ENCODE data around the gene MARS1.
"Not testable (repeated sequence)": the region's sequence is repeated elsewhere in the genome, so short reads cannot be mapped to it uniquely, and the experiment has no call there.

DNA sequence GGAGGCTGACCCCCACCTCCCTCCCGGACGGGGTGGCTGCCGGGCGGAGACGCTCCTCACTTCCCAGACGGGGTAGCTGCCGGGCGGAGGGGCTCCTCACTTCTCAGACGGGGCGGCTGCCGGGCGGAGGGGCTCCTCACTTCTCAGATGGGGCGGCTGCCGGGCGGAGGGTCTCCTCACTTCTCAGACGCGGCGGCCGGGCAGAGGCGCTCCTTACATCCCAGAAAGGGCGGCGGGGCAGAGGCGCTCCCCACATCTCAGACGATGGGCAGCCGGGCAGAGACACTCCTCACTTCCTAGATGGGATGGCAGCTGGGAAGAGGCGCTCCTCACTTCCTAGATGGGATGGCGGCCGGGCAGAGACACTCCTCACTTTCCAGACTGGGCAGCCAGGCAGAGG, 19.9 kb downstream of the MARS1 start:
- TF ChIP-seq, protein P1, sequence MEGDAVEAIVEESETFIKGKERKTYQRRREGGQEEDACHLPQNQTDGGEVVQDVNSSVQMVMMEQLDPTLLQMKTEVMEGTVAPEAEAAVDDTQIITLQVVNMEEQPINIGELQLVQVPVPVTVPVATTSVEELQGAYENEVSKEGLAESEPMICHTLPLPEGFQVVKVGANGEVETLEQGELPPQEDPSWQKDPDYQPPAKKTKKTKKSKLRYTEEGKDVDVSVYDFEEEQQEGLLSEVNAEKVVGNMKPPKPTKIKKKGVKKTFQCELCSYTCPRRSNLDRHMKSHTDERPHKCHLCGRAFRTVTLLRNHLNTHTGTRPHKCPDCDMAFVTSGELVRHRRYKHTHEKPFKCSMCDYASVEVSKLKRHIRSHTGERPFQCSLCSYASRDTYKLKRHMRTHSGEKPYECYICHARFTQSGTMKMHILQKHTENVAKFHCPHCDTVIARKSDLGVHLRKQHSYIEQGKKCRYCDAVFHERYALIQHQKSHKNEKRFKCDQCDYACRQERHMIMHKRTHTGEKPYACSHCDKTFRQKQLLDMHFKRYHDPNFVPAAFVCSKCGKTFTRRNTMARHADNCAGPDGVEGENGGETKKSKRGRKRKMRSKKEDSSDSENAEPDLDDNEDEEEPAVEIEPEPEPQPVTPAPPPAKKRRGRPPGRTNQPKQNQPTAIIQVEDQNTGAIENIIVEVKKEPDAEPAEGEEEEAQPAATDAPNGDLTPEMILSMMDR (IDR thresholded peaks at IDR 0.05; ENCODE audit: insufficient read depth, low read length), result not testable (repeated sequence)
- not testable (repeated sequence) for TF ChIP-seq POLR2AphosphoS5 (IDR thresholded peaks at IDR 0.05; ENCODE audit: low read depth); SPI1 (IDR thresholded peaks at IDR 0.05; ENCODE audit: borderline replicate concordance, low read depth); GABPA (IDR thresholded peaks at IDR 0.05; ENCODE audit: low read depth)
- TF ChIP-seq, protein P2, sequence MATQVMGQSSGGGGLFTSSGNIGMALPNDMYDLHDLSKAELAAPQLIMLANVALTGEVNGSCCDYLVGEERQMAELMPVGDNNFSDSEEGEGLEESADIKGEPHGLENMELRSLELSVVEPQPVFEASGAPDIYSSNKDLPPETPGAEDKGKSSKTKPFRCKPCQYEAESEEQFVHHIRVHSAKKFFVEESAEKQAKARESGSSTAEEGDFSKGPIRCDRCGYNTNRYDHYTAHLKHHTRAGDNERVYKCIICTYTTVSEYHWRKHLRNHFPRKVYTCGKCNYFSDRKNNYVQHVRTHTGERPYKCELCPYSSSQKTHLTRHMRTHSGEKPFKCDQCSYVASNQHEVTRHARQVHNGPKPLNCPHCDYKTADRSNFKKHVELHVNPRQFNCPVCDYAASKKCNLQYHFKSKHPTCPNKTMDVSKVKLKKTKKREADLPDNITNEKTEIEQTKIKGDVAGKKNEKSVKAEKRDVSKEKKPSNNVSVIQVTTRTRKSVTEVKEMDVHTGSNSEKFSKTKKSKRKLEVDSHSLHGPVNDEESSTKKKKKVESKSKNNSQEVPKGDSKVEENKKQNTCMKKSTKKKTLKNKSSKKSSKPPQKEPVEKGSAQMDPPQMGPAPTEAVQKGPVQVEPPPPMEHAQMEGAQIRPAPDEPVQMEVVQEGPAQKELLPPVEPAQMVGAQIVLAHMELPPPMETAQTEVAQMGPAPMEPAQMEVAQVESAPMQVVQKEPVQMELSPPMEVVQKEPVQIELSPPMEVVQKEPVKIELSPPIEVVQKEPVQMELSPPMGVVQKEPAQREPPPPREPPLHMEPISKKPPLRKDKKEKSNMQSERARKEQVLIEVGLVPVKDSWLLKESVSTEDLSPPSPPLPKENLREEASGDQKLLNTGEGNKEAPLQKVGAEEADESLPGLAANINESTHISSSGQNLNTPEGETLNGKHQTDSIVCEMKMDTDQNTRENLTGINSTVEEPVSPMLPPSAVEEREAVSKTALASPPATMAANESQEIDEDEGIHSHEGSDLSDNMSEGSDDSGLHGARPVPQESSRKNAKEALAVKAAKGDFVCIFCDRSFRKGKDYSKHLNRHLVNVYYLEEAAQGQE (IDR thresholded peaks at IDR 0.05; ENCODE audit: insufficient replicate concordance, low read depth), result not testable (repeated sequence)

All from HL-60 (cell line).